Astrocyte (in vitro differentiated cells and primary cell): ENCODE data around the gene GPS2.

Experiments used
- CTCF ChIP-seq: IDR thresholded peaks from 2 replicates; pipeline ENCODE4 v1.5.1; 2011; ENCODE audit warnings: low read depth, mild to moderate bottlenecking, inconsistent platforms, low read length, moderate library complexity; ENCODE audit not compliant: insufficient read depth
- EZH2 ChIP-seq: IDR thresholded peaks from 2 replicates; pipeline ENCODE4 v1.6.1; 2012; ENCODE audit warnings: mild to moderate bottlenecking, low read length, inconsistent platforms; ENCODE audit not compliant: insufficient read depth

- TF ChIP-seq CTCF (no peak), EZH2 (no peak)
These were observed 14.3 kb upstream of the GPS2 start for GRCh38 chr17:7329374-7329996.
